ENCODE data around the gene STX12. TPM values are rescaled to one million over a fixed set of nuclear protein-coding genes. Genes with fewer than 3 reads are reported as not detected.
A peak's percentile ranks its signal among the peaks of the same experiment; 100 is the strongest.

STX12 gene
- total and polyA plus RNA-seq, 9 donors = 23.9 to 74.8 (median 41.2) TPM

GRCh38 chr1:27726173-27727044, 46.6 kb upstream of the STX12 start:
- WGBS, 3 donors = 0 to 1% (median 0%) methylated on average over 33 to 46 of the region's 46 CpGs
- peak; percentile 37 to 71 (median 60) for DNase-seq

DNA sequence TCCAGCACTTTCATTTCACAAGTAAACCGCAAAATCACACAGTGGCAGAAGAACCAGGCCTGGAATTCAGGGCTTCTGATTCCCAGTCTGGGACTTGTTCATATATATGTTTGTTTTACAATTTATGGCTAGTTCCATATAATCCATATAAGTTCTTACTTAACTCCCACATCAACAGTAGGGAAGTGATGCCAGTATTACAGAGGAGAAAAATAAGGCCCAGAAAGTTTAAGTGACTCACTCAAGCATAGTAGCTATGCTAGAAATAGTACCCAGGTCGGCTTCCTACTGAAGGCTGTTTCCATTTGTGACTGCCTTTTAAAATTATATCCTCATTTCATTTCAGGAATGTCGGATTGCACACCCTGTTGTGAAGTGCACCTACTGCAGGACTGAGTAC, 45.9 kb upstream of the STX12 start:
- H3K4me1 ChIP-seq (ENCODE audit: insufficient read depth) = peaks cover 1% of the 10 kb centered on the region
- H3K36me3 ChIP-seq = no peaks in the 10 kb centered on the region
- no peak for TF ChIP-seq EP300 (IDR thresholded peaks at IDR 0.05)
- no peak for TF ChIP-seq CTCF (IDR thresholded peaks at IDR 0.05)
- no peak for TF ChIP-seq POLR2A (IDR thresholded peaks at IDR 0.05)
- no peaks in the 10 kb centered on the region for H3K27me3 ChIP-seq
- 73 to 77% (median 77%) methylated on average over 3 of the region's 3 CpGs for WGBS, 3 donors
- no peak overlapping the region for H3K4me3 ChIP-seq
- H3K9me3 ChIP-seq = no peaks in the 10 kb centered on the region
- no peak for DNase-seq
- no peak overlapping the region for H3K27ac ChIP-seq
- intact Hi-C loops (cut with DNase I) = loop anchor here in 1 of 4 donors (10.0 kb wide), 1 partner anchor 62 kb away; no protein-coding TSS in a partner anchor

More at GRCh38 chr1:27726173-27727044, 46.6 kb upstream of the STX12 start:
- no peaks in the 10 kb centered on the region for H3K27me3 ChIP-seq
- TF ChIP-seq EP300 (IDR thresholded peaks at IDR 0.05) = no peak
- TF ChIP-seq POLR2A (IDR thresholded peaks at IDR 0.05) = no peak
- no peak for TF ChIP-seq CTCF (IDR thresholded peaks at IDR 0.05)
- H3K36me3 ChIP-seq = no peaks in the 10 kb centered on the region
- H3K27ac ChIP-seq = peak overlapping the region; percentile 75 to 82
- intact Hi-C loops (cut with DNase I) = loop anchor here in 1 of 4 donors (10.0 kb wide), 1 partner anchor 62 kb away; no protein-coding TSS in a partner anchor
- H3K9me3 ChIP-seq = no peaks in the 10 kb centered on the region
- peak overlapping the region; percentile 76 for H3K4me3 ChIP-seq
- H3K4me1 ChIP-seq (ENCODE audit: insufficient read depth) = peaks cover 1% of the 10 kb centered on the region

- no peaks in the 10 kb centered on the region for H3K9me3 ChIP-seq
- H3K4me3 ChIP-seq = no peak overlapping the region
- WGBS, 3 donors = 96 to 99% (median 98%) methylated on average over 3 of the region's 3 CpGs
- no peaks in the 10 kb centered on the region for H3K36me3 ChIP-seq
- intact Hi-C loops (cut with DNase I) = no loop called here
- H3K4me1 ChIP-seq (ENCODE audit: insufficient read depth) = no peaks in the 10 kb centered on the region
- H3K27me3 ChIP-seq = no peaks in the 10 kb centered on the region
- no peak for DNase-seq
- TF ChIP-seq POLR2A (IDR thresholded peaks at IDR 0.05) (no peak), EP300 (IDR thresholded peaks at IDR 0.05) (no peak), CTCF (IDR thresholded peaks at IDR 0.05) (no peak)
- H3K27ac ChIP-seq = no peak overlapping the region
These were observed 36.8 kb upstream of the STX12 start for GRCh38 chr1:27736252-27736651.

GRCh38 chr1:27741121-27741520, 31.9 kb upstream of the STX12 start:
- no peaks in the 10 kb centered on the region for H3K4me1 ChIP-seq (ENCODE audit: insufficient read depth)
- H3K27ac ChIP-seq = no peak overlapping the region
- H3K27me3 ChIP-seq = no peaks in the 10 kb centered on the region
- no peaks in the 10 kb centered on the region for H3K9me3 ChIP-seq
- intact Hi-C loops (cut with DNase I) = no loop called here
- WGBS, 3 donors = 93 to 97% (median 95%) methylated on average over 6 of the region's 6 CpGs
- H3K4me3 ChIP-seq = no peak overlapping the region
- H3K36me3 ChIP-seq = no peaks in the 10 kb centered on the region
- TF ChIP-seq POLR2A (IDR thresholded peaks at IDR 0.05) (no peak), EP300 (IDR thresholded peaks at IDR 0.05) (no peak), CTCF (IDR thresholded peaks at IDR 0.05) (no peak)
- DNase-seq = no peak

Data from ovary (tissue), 9 donors.